Stromal cell of bone marrow (primary cell): ENCODE measurements around the gene SLC44A1.
"Not testable (repeated sequence)": the region's sequence is repeated elsewhere in the genome, so short reads cannot be mapped to it uniquely, and the experiment has no call there.

ENCODE experiments used
- DNase-seq: peaks from one replicate; pipeline ENCODE4 v3.0.0-alpha.2; 2012; ENCODE audit warnings: low read depth

The SLC44A1 gene

GRCh38 chr9:105242557-105242956, 1.9 kb upstream of the SLC44A1 start:
- DNase-seq: no peak

- no peak for DNase-seq
These were observed 1.3 kb upstream of the SLC44A1 start for GRCh38 chr9:105243015-105243686.

DNA sequence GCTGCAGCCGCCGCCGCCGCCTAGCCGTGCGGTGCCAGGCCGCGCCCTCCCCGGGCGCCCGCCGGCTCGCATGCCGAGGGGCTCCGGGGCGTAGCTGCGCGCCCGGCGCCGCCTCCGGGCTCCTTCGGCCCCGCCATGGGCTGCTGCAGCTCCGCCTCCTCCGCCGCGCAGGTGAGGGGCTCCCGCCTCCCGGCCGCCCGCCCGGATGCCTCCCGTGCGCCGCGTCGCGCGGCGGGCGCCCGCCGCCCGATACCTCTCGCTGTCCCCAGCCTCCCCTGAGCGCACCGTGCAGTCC, 230 bp downstream of the SLC44A1 start:
- DNase-seq: no peak

- DNase-seq: no peak
These were observed 809 bp downstream of the SLC44A1 start for GRCh38 chr9:105245029-105245890.

DNA sequence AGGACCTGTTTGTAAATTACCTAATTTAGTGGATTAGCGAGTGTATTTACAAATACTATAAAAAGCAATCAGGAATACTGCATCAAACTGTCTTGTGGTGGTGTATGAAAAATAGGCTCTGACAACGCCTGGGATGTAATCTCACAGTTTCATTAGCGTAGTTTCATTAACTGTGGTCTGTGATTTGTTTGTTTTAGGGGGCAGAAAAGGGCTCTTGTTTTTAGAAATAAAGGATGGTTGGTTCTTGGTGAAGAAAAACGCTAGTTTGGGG, 1.4 kb downstream of the SLC44A1 start:
- DNase-seq: no peak

DNA sequence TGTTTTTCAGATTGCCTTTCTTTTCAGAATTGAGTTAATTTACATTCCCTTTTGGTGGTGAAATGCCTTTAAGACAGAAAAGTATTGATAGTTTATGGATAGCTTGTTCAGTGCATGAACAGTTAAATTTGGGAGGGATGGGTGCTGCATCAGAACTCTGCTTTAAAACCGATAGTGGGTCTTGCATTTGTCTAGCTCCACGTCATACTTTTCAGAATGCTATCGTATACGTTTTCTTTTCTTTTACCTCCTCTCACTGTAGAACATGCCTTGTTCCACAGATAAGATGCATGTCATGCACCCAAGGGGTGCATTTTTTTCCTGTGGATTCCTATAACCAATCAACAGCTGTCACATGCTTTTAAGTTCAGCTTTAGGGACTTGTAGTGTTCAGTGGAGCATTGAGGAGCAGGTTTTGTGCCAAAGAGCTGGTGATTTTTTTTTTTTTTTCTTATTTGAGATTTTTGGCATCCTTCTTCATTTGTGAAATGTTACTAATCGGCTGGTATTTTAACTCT, 2.3 kb downstream of the SLC44A1 start:
- no peak for DNase-seq

- no peak for DNase-seq
These were observed 4.2 kb downstream of the SLC44A1 start for GRCh38 chr9:105248691-105249090.

DNA sequence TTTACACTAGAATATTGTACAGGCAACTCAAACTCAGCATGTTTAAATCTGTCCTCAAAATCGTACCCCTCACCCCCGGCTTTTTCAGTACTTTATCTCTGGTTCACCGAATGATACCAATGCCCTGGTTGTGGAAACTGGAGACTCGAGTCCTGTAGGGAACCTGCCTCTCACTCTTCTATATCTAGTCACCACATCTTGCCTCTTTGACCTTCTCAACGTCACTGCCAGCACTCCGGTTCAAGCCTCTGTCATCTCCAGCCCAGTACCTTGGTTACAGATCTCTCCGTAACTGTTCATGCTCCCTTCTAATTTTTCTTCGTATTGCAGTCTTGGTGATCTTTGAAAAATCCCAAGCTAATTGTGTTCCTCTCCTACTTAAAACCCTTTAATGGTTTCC, 6.7 kb downstream of the SLC44A1 start:
- no peak for DNase-seq

GRCh38 chr9:105251733-105252404, 7.4 kb downstream of the SLC44A1 start:
- no peak for DNase-seq

DNA sequence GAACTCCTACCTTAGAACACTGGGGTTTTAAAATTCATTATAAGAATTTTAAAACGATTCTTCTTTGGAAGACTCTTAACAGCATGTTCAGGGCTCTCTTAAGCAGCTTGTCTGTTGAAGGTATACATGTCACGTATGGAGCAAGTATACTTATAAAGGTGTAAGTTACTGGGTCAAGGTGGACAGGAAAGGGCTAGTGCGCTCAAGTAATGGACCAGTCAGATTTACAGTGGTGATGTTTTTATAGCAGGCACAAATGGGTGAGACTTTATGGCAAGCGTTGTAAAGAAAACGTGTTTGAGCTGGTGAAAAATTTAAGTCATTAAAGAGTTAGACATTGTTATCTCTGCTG, 7.9 kb downstream of the SLC44A1 start:
- DNase-seq: no peak

- no peak for DNase-seq
These were observed 9.8 kb downstream of the SLC44A1 start for GRCh38 chr9:105254226-105254625.

DNA sequence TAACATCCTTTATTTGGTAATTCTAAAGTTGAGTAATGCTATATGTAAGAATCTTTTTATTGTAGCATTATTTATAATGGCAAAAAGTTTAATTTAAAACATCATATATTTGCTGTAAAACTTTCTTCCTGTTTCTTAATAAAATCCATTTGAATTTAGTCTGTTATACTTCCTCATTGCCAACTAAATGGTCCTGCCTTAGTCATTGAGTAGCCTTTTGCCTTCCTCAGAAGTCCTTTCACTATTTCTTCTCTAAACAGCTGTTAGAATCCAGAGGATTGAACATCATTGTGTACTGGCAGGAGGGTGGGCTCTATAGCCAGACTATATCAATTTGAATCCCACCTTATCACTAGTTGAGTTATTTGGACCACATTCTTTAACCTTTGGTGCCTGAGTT, 11.0 kb downstream of the SLC44A1 start:
- no peak for DNase-seq

DNA sequence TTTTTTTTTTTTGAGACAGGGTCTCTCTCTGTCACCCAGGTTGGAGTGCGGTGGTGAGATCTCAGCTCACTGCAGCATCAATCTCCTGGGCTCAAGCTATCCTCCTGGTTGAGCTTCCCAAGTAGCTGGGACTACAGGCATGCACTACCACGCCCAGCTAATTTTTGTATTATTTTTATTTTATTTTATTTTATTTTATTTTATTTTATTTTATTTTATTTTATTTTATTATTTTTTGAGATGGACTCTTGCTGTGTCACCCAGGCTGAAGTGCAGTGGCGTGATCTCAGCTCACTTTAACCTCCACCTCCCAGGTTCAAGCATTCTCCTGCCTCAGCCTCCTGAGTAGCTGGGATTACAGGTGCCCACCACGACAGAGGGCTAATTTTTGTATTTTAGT, 12.1 kb downstream of the SLC44A1 start:
- DNase-seq: not testable (repeated sequence)

GRCh38 chr9:105257809-105258208, 13.4 kb downstream of the SLC44A1 start:
- no peak for DNase-seq

DNA sequence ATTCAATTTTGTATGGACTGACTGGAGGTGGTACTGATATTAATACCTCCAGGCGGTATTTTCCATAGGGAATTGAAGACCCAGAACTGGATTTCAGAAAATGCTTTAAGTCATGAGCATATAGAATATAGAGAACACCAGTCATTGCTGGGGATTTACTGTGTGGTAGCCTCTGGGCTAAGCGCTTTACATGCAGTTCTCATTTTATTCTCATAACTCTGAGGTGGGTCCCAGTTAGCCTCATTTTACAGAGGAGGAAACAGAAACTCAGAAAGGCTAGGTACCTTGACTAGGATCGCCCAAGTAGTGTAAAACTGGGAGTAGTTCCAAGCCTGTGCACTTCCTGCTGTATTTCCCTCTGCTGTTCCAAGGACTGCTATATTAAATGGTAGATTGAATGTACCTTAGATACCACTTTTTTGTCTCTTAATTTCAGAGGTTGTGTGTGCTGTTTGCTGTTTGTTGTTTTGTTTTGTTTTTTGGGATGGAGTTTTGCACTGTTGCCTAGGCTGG, 13.8 kb downstream of the SLC44A1 start:
- DNase-seq: no peak

GRCh38 chr9:105259274-105259673, 14.8 kb downstream of the SLC44A1 start:
- DNase-seq: no peak

DNA sequence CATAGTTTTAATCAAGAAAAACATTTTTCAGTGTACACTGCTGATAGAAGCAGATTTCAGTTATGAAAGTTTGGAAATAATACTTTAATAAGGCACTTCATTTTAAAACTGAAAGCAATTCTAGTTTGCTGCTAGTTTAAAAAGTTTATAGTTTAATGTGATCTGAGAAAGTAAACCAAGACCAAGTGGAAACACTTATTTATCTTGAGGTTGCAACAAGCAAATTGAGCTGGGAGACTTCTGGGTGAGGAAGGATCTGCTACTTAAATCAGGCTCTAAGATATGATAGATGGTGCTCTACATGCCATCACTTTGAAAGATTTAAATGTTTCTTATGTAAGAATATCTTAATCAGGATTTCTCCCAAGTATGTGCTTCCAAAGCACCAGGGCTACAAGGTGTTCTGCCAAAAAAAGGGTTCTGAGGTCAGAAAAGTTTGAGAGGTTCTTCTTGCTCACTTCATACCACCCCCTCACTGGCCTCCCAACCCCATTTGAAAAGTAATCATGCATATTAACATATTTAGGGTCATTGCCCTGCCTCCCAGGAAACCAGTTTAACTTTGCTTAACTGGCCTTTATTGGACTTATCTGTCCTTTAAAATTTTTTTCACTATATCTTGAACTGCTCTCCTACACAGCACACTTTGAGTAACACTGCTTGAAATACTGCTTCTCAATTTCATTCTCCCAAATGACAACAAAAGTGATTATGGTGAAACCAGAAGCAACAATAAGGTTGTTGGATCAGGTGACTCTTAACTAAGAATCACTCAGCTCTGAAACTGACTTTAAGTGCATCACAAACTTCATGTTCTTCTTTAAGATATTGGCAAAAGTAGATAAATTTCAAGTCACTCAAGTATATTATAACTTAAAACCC, 15.5 kb downstream of the SLC44A1 start:
- no peak for DNase-seq

- no peak for DNase-seq
These were observed 18.0 kb downstream of the SLC44A1 start for GRCh38 chr9:105262497-105262896.

- DNase-seq: no peak
These were observed 19.9 kb downstream of the SLC44A1 start for GRCh38 chr9:105264380-105264779.

DNA sequence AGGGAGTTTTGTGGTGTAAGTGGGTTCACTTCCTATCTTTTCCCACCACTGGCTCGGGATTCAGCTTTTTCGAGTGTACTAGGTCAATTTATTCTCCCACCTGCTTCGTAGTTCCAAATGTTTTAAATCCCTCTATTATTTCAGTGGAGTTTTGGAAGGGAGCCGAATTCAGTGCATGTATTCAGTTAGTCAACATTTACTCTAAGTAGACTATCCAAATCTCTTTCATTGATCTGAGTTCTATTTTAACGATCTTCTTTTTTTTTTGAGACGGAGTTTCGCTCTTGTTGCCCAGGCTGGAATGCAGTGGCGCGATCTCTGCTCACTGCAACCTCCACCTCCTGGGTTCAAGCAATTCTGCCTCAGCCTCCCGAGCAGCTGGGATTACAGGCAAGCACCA, 23.8 kb downstream of the SLC44A1 start:
- DNase-seq: not testable (repeated sequence)

GRCh38 chr9:105269593-105269992, 25.1 kb downstream of the SLC44A1 start:
- DNase-seq: no peak

DNA sequence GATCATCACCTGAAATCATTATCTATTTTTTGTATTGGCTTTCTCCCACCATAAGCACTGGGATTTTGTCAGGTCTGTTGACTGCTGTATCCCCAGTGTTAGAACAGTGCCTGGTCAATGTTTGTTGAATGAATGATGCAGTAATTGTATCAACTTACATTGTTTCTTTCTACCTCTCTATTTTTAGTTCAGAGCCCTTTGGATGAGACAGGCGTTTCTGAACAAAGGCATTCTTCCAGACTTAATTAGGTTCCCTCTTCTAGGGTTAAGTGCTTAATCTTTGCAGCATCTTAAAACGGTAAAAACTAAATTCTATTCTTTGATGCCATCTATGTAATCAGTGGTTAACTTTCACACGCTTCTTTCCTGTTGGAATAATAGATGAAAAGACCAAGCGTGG, 26.3 kb downstream of the SLC44A1 start:
- DNase-seq: no peak
